ENCODE results near the gene TTC13.
A peak's percentile ranks its signal among the peaks of the same experiment; 100 is the strongest.

The TTC13 gene

GRCh38 chr1:230971771-230972170 lies 6.9 kb downstream of the TTC13 start:
- DNase-seq (ENCODE audit: insufficient read length, low spot score) (no peak), FAIRE-seq (no peak)
- TF ChIP-seq, protein P1, sequence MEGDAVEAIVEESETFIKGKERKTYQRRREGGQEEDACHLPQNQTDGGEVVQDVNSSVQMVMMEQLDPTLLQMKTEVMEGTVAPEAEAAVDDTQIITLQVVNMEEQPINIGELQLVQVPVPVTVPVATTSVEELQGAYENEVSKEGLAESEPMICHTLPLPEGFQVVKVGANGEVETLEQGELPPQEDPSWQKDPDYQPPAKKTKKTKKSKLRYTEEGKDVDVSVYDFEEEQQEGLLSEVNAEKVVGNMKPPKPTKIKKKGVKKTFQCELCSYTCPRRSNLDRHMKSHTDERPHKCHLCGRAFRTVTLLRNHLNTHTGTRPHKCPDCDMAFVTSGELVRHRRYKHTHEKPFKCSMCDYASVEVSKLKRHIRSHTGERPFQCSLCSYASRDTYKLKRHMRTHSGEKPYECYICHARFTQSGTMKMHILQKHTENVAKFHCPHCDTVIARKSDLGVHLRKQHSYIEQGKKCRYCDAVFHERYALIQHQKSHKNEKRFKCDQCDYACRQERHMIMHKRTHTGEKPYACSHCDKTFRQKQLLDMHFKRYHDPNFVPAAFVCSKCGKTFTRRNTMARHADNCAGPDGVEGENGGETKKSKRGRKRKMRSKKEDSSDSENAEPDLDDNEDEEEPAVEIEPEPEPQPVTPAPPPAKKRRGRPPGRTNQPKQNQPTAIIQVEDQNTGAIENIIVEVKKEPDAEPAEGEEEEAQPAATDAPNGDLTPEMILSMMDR (IDR thresholded peaks at IDR 0.05; ENCODE audit: insufficient read depth, missing control alignments) = no peak

- no peak for FAIRE-seq
- no peak for DNase-seq (ENCODE audit: insufficient read length, low spot score)
- TF ChIP-seq, protein P1 (IDR thresholded peaks at IDR 0.05; ENCODE audit: insufficient read depth, missing control alignments) = no peak
Observed at GRCh38 chr1:230970432-230970831, 8.2 kb downstream of the TTC13 start.

DNA sequence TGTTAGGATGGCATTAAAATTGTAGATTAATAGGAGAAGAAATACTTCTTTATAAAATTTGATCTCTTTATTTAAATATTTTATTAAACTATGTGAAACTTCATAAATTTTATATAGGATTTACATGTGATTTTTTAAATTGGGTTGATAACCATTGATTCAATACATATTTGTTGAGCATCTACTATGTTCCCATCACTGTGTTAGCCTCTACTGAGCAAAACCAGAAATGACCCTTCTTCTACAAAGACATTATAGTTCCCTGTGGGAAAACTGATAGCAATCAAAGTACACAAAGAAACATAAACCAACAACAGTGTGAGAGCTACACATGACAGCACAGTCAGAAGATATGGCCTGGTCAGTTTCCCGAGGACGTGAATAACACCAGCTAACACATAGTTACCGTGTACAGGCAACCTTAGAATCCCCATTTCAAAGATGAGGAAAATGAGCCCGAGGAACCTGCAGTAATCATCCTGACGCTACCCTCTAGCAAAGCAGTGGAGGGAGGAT lies 12.2 kb downstream of the TTC13 start:
- DNase-seq (ENCODE audit: insufficient read length, low spot score) (no peak), FAIRE-seq (peak; percentile 67)
- TF ChIP-seq, protein P1 (IDR thresholded peaks at IDR 0.05; ENCODE audit: insufficient read depth, missing control alignments) = no peak

GRCh38 chr1:230965535-230965934 lies 13.1 kb downstream of the TTC13 start:
- no peak for DNase-seq (ENCODE audit: insufficient read length, low spot score)
- TF ChIP-seq, protein P1 (IDR thresholded peaks at IDR 0.05; ENCODE audit: insufficient read depth, missing control alignments) = no peak
- no peak for FAIRE-seq

GRCh38 chr1:230964896-230965295 lies 13.8 kb downstream of the TTC13 start:
- TF ChIP-seq, protein P1 (IDR thresholded peaks at IDR 0.05; ENCODE audit: insufficient read depth, missing control alignments) = no peak
- FAIRE-seq (no peak), DNase-seq (ENCODE audit: insufficient read length, low spot score) (no peak)

DNA sequence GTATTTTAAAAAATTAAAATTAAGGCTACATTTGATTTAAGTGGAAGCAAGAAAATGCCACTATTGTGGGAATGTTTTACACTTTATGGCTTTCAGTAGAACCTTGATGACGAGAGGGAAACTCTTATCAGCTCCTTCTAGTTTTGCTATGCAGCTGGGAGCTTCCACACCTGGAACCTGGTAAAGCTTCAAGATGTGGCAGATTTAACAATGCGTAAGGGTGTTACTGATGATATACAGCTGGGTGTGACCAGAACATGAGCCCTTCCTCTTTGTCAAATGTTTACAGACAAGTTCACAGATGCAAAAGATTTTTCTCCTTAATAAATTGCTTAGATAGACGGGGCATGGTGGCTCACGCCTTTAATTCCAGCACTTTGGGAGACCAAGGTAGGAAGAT lies 20.3 kb downstream of the TTC13 start:
- TF ChIP-seq, protein P1 (IDR thresholded peaks at IDR 0.05; ENCODE audit: insufficient read depth, missing control alignments) = no peak
- FAIRE-seq = no peak
- DNase-seq (ENCODE audit: insufficient read length, low spot score) = no peak

- TF ChIP-seq, protein P1 (IDR thresholded peaks at IDR 0.05; ENCODE audit: insufficient read depth, missing control alignments) = no peak
- no peak for DNase-seq (ENCODE audit: insufficient read length, low spot score)
- no peak for FAIRE-seq
Observed at GRCh38 chr1:230957580-230957989, 21.1 kb downstream of the TTC13 start.

Measured in D721Med (cell line).